HG02798 (cell line): ENCODE results near the gene TLE2.
A peak's percentile ranks its signal among the peaks of the same experiment; 100 is the strongest.
"Not testable (repeated sequence)": the region's sequence is repeated elsewhere in the genome, so short reads cannot be mapped to it uniquely, and the experiment has no call there.

Source experiments
- ATAC-seq: cut with Tn5 transposase; IDR thresholded peaks from one replicate; pipeline ENCODE4 v1.9.1; 2021; ENCODE audit warnings: mild to moderate bottlenecking; ENCODE audit not compliant: unreplicated experiment, poor library complexity

TLE2 gene

DNA sequence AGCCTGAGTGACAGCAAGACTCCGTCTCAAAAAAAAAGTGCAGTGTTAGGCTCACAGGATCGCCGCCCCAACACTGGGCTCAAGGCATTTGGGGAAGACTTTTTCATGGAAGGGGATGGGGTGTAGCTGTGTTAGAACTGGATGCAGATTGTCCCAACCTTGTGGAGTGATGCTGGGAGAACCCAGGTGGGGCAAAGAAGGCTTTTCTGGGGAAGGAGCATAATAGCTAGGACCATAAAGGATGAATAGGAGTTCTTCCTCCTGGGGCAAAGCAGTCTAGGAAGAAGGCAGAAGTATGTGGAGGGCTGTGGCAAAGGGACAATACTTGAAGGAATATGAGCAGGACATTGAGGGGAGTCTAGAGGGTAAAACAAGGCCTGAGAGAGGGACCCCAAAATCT, 40.5 kb downstream of the TLE2 start:
- ATAC-seq = no peak

DNA sequence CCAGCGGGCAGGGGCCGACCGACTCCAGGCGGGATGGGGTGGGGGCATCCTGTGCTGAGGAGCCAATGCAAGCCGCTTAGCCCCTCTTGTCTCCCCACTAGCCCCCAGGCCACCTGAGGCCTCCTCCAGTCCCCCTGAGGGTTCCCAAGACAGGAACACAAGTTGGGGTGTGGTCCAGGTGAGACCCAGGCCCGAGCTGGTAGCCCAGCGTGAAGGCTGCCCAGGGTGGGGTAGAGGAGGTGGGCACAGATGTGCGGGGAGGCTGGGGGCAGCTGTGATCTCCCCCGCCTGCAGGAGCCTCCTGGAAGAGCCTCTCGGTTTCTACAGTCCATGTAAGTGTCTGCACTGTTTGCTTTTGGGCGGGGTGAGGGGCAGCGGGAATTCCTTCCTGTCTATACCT, 41.3 kb downstream of the TLE2 start:
- ATAC-seq = no peak

DNA sequence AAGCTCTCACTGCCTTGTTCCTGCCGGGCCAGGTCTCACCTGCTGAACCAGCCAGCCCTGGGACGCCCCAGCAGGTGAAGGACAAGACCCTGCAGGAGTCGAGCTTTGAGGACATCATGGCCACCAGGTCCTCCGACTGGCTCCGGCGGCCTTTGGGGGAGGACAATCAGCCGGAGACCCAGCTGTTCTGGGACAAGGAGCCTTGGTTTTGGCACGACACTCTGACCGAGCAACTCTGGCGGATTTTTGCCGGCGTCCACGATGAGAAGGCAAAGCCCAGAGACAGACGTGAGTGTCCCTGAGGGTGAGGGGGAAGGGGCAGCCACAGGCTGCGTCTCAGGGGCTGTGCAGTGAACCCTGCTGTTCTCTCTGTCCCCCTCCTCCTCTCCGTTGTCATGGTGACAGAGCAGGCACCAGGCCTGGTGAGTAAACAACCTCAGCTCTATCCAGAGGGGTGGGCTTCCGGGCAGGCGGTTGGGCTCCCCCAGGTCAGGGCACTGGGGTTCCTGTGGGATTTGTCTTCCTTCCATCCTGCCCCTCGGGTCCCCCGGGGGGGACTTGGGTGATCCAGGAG, 42.0 kb downstream of the TLE2 start:
- ATAC-seq = no peak

DNA sequence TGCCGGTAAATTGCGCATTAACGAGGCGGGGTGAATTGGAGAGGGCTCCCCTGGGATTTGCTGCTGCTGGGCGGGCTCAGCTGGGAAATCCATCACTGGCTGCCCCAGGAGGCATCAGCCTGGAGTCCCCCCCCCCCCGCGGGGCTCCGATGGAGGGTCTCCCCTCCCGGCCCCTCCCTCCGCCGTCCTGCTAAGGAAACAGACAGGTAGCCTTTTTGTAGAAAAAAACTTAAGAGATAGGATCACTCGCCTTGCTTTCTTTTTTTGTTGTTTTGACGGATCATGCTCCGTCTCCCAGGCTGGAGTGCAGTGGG, 44.9 kb downstream of the TLE2 start:
- no peak for ATAC-seq

DNA sequence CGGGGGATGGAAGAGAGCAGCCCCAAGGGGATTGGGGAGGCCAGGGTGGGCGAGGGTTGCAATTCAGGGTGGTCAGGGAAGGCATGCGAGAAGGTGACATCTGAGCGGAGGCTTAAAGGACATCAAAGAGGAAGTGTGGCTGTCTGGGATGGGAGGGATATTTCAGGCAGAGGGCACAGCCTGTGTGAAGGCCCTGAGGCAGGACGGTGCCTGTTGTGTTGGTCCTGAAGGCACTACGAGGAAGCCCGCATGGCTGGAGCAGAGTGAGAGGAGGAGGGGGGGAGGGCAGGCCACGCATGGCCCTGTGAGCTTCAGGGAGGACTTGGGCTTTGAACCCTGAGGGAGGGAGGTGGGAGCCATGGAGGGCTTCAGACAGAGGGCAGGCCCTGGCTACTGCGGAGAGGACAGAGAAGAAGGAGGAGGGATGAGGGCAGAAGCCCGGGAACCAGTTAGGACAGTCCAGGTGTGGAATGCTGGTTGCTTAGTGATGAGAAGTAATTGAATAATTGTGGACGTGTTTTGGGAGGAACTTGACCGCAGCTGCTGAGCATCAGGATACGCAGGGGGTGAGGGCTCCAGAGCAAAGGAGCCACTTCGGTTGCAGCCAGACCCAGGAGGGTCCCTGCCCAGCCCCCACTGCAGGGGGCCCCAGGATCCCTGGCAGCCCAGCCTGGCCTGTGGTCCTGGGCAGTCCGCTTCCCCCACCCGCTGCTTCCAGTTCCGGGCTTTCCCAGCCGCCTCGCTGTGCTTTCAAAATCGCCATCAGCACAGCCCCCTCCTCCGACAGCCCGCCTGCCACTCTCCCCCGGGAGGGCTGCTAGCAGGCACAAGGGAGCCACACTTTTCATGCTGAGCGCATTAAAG, 45.5 kb downstream of the TLE2 start:
- ATAC-seq = no peak

DNA sequence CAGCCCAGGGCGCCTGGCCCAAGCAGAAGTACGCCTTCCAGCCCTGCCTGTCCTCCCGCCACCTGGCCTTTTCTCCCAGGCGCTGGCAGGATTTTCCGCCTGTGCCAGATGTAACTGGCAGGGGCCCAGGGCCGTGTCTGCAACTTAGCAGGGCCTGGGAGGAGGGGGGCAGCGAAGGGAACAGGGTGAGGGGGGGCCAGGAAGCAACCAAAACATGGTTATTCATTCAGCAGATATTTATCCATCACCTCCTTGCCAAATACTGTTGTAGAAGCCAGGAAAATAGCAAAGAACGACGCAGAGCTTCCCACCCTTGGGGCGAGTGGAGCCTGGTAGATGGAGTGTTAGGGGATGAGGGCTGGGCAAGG, 46.1 kb downstream of the TLE2 start:
- no peak for ATAC-seq

DNA sequence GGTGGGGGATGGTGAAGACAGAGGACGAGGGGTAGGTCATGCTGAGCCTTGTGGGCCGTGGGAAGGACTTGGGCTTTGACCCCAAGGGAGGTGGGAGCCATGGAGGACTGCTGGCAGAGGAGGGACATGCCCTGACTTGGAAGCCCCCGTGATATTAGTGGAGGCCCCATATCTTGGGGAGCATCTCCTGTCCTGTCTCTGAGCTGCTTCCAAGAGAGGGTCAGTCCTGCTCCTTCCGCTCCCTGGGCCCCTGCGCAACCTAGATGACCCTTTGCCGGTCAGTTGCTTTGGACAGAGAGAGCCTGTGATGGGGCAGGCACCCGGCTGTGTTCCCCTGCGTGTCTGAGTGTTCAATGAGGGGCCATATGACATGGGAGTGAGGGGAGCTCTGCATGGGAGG, 46.5 kb downstream of the TLE2 start:
- ATAC-seq = no peak

DNA sequence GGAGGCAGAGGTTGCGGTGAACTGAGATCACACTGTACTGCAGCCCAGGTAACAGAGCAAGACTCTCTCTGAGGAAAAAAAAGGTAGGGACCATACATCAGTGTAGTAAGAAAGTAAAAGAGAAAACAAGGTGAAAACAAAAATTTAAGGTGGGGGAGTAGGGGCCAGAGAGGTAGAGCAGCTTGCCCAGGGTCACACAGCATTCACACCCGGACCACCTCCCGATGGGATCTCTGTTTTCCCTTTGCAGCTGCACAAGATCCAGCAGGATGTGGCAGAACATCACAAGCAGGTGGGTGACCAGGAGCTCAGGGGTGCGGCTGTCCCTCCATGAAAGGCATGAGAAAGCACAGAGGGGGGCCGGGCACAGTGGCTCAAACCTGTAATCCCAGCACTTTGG, 47.2 kb downstream of the TLE2 start:
- ATAC-seq = no peak

DNA sequence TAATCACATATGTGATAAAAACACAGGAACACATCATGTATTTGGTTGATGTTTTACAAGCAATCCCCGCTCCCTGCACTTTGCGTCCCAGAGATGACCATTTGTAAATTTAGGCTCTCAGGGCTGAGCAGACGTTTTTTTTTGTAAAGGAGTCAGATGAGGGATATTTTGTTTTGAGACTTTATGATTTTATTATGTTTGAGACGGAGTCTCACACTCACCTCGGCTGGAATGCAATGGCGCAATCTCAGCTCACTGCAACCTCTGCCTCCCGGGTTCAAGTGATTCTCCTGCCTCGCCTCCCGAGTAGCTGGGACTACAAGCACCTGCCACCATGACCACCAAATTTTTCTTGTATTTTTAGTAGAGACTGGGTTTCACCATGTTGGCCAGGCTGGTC, 50.3 kb downstream of the TLE2 start:
- ATAC-seq = no peak

DNA sequence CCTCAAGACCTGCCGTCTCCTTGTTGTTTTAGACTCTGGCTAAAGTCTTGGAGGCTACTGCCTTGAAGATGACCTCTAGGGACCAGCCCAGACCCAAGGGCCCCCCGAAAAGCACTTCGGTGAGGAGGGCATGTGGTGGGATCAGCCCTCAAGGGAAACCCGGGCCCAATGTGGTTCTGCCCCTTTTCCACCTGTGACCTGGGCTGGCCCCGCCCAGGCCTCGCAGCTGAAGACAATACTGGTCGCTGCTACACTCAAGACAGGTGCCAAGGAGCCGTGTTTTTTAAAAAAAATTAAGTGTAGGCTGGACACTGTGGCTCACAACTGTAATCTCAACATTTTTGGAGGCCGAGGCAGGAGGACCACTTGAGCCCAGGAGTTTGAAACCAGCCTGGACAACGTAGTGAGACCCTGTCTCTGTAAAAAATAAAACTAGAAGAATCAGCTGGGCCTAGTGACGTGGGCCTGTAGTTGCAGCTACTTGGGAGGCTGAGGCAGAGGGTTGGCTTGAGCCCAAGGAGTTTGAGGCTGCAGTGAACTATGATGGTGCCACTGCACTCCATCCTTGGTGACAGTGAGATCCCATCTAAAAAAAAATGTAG, 50.8 kb downstream of the TLE2 start:
- ATAC-seq = no peak

DNA sequence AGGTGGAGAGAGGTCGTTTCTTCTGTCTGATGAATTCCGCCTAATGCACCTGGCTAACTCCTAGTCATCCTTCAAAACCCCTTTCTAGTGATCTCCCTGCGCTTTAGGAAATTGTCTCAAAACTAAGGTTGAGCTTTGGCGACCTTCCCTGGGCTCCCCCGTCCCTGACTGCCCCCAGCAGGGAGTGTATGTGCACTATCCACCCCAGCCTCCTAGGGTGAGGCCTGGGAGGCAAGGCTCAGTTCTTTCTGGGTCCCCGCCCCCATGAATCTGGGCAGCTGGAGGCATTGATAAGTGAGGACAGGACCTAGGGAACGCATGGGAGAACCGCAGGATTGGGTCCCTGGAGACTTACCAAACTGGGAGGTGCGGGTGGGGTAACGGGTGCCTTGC, 51.3 kb downstream of the TLE2 start:
- no peak for ATAC-seq

DNA sequence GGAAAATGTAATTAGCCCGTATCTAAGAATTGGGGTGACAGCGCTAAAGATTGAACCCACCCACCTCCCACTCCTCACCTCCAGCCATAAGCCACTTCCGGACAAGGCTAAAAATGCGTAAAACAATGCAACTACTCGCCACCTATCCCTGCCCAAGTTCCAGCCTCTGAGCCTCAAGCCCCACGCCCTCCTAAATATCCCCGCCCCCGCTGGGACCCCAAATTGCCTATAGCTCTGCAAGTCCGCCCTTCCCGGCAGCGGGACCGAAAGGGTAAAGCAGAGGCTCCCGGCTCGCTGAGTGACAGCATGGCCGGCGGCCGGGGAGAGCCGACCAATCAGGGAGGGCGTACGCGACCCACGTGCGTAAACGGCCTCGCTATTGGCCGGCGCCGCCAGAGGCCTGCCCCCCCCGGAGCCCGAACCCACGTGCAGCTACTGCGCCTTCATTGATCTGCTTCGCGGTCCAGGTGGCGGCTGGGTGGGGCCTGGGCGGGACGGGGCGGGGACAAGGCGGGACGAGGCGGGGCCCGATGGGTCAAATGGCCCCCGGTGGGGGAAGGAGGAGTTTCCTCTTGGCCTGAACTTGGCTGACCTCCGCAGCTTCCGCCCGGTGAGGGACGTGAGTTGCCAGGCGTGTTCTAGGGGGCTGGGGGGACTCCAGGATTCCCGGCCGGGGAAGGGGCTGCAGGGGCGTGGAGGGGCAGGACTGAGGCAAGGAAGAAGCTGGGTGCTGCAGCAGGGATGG, 51.9 kb downstream of the TLE2 start, which contains the start of gene TLE6:
TSS of gene TLE6 (plus strand) at position 564 of the 745 bp plus-strand sequence. CDS start 670 bp downstream, outside the sequence.
- peak; percentile 97 for ATAC-seq

DNA sequence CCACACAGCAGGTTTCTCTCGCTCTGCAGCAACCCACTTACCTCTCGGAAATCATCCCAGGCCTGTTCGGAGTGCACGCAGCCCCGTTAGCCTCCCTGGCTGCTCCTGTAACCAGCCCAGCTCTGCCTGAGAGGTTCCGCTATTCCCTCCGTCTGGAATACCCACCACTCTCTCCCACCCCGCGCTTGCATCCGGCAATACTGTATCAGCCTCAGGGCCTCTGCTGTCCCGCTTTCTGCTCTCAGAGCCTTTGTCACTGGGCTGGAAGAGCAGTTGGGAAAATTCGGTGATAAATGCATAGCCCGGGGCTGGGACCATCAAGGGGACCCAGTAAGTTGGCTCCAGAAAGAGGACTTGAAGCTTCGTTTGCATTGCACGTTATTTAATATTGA, 52.5 kb downstream of the TLE2 start:
- ATAC-seq = no peak

DNA sequence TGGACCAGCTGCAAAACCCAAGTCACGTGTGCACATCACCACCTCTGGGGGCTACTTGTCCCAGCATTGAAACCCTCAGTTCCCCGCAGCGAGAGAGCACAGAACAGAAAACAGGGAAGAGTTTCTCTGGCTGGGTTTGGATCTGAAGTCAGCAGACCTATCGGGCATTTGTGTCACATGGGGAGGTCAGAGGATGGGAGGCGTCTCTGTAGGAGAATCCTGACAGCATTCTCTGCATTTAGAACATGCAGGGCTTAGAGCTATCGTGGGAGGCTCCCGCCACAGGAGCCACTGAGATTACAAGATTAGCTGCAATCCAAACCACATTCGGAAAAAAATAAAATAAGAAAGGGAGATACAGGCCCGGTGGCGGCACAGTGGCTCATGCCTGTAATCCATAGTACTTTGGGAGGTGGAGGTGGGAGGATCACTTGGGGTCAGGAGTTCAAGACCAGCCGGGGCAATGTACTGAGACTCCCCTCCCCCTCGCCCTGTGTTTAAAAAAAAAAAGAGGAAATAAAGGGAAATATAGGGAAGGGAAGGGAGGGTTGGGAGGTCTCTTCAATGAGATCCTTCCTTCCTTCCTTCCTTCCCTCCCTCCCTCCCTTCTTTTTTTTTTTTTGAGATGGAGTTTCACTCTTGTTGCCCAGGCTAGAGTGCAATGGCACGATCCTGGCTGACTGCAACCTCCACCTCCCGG, 54.6 kb downstream of the TLE2 start:
- no peak for ATAC-seq

DNA sequence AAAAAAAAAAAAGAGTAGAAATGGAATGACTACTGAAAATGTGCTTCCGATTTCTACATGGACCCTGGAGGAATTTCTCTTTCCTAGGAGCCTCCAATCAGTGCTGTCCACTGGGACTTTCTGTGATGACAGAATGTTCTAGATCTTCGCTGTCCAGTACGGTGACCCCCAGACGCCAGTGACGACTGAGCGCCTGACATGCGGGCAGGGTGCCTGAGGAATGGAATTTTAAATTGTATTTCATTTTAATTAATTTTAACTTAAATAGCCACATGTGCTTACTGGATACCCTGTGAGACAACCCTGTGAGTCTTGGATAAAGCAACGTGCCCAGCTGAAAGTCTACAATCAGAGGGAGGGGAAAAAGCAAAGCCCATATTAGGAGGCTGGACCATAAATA, 55.9 kb downstream of the TLE2 start:
- no peak for ATAC-seq

DNA sequence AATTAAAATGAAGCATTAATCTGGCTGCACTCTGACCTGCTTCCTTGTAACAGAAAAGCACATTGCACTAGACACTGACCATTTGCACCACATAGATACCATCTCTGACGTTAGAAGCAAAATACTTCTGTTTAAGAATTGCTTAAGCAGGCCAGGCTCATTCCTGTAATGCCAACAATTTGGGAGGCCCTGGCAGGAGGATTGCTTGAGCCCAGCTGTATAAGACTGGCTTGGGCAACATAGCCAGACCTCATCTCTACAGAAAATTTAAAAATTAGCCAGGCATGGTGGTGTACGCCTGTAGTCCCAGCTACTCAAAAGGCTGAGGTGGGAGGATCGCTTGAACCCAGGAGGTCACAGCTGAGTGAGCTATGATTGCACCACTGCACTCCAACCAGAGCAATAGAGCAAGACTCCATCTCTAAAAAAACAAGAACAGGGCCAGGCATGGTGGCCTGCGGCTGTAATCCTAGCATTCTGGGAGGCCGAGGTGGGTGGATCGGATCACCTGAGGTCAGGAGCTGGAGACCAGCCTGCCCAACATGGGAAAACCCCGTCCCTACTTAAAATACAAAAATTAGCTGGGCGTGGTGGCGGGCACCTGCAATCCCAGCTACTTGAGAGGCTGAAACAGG, 58.8 kb downstream of the TLE2 start:
- ATAC-seq = no peak

DNA sequence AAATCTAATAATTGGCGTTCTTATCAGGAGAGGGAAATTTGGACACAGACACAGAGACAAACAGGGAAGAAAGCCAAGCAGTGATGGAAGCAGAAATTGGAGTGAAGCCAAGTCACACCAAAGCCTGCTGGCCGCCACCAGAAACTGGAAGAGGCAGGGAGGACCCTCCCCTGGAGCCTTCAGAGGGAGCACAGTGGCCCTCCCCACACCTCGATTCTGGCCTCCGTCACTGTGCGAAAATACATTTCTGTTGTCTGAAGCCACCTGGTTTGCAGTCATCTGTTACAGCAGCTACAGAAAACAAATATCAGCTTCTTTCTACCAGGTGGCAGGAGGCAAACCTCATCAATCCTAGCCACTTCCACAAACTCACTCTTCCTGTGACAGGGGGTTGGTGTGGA, 60.0 kb downstream of the TLE2 start:
- no peak for ATAC-seq

DNA sequence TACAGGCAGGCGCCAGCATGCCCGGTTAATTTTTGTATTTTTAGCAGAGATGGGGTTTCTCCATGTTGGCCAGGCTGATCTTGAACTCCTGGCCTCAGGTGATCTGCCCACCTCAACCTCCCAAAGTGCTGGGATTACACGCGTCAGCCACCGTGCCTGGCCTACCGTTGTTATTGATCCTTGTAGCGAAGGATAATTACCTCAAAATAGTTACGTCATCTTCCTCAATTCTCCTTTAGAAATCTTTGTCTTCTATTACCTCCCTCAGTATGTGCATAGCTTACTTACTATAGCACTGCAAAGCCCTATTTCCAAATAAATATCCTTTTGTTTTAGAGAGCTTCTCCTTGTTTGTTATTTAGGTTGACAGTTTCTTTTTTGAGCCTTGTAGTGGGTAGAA, 61.1 kb downstream of the TLE2 start:
- ATAC-seq = no peak

DNA sequence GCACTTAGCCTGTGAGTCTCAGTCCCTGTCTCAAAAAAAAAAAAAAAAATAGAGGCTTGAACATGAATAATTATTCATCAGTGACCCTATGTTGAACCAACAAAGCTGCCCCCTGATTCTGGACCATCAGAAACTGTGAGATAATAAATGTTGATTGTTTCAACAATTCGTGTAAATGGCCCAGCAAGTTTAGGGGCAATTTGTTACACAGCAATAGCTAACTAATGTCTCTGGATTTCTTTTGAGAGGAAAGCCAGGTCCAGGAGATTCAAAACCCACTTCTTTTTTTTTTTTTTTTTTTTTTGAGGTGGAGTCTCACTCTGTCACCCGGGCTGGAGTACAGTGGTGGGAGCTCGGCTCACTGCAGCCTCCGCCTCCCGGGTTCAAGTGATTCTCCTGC, 64.2 kb downstream of the TLE2 start:
- ATAC-seq = no peak

DNA sequence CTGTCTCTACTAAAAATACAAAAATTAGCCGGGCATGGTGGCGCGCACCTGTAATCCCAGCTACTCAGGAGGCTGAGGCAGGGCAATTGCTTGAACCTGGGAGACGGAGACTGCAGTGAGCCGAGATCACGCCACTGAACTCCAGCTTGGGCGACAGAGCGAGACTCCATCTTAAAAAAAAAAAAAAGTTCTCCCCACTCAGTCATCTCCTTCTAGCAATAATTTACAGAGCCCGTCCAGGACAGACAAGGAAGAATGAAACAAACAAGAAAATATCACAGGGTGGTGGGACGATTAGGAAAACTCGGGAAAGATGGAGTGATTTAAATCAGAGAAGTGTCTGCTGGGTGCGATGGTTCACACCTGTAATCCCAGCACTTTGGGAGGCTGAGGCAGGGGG, 65.4 kb downstream of the TLE2 start:
- not testable (repeated sequence) for ATAC-seq
